Activated CD8-positive, alpha-beta memory T cell treated with anti-CD3 and anti-CD28 coated beads for 36 hours (primary cell): Measurements from ENCODE around the gene NINJ2. TPM values are rescaled to one million over a fixed set of nuclear protein-coding genes. Genes with fewer than 3 reads are reported as not detected.

Experiments used
- CTCF ChIA-PET: fragments of 350-600 bp; sonication (Branson Sonifier 250); formaldehyde crosslinking; loops from one replicate; lab custom pipeline; 2021; ENCODE audit warnings: antibody characterized with exemption; lab: Charles Lee
- POLR2A ChIA-PET: fragments of 350-600 bp; sonication (Branson Sonifier 250); formaldehyde crosslinking; loops from one replicate; lab custom pipeline; 2021; ENCODE audit warnings: antibody characterized with exemption; lab: Charles Lee
- total RNA-seq, 2 experiments: library from RNA; stranded (reverse); gene quantifications; one replicate each; pipeline ENCODE4 v1.2.3, GENCODE V29; 2021

The NINJ2 gene
- total RNA-seq, 2 experiments from 2014 or later = 2.1 to 2.3 TPM

GRCh38 chr12:538731-539539, 124.3 kb downstream of the NINJ2 start:
- CTCF ChIA-PET = interaction anchor here (0.5 to 8.7 kb wide), 9 partner anchors 9 to 1087 kb away, joined by 3 to 76 read pairs (median 4); no protein-coding TSS in a partner anchor
- POLR2A ChIA-PET = no interaction called here

- CTCF ChIA-PET = interaction anchor here (0.7 to 8.7 kb wide), 5 partner anchors 9 to 187 kb away, joined by 3 to 76 read pairs (median 6); no protein-coding TSS in a partner anchor
- POLR2A ChIA-PET = no interaction called here
Observed at GRCh38 chr12:537772-538171, 125.5 kb downstream of the NINJ2 start.

GRCh38 chr12:536751-537245, 126.4 kb downstream of the NINJ2 start:
- ChIA-PET POLR2A (no interaction called here), CTCF (interaction anchor here (0.9 to 4.2 kb wide), 3 partner anchors 11 to 84 kb away, joined by 3 to 32 read pairs (median 6); no protein-coding TSS in a partner anchor)

GRCh38 chr12:535396-535795, 127.8 kb downstream of the NINJ2 start:
- CTCF ChIA-PET = interaction anchor here (1.0 to 4.2 kb wide), 3 partner anchors 12 to 85 kb away, joined by 3 to 32 read pairs (median 6); no protein-coding TSS in a partner anchor
- POLR2A ChIA-PET = no interaction called here

GRCh38 chr12:534216-534615, 129.0 kb downstream of the NINJ2 start:
- CTCF ChIA-PET = interaction anchor here (1.4 kb wide), 1 partner anchor 80 kb away, joined by 4 read pairs; no protein-coding TSS in a partner anchor
- POLR2A ChIA-PET = no interaction called here

- POLR2A ChIA-PET = no interaction called here
- CTCF ChIA-PET = interaction anchor here (1.4 kb wide), 1 partner anchor 80 kb away, joined by 4 read pairs; no protein-coding TSS in a partner anchor
Observed at GRCh38 chr12:533718-534117, 129.5 kb downstream of the NINJ2 start.

GRCh38 chr12:532908-533565, 130.2 kb downstream of the NINJ2 start:
- ChIA-PET POLR2A (no interaction called here), CTCF (interaction anchor here (0.5 to 1.5 kb wide), 5 partner anchors 13 to 80 kb away, joined by 3 to 9 read pairs (median 4); no protein-coding TSS in a partner anchor)

GRCh38 chr12:531951-532585, 131.2 kb downstream of the NINJ2 start:
- POLR2A ChIA-PET = no interaction called here
- CTCF ChIA-PET = interaction anchor here (0.9 to 1.5 kb wide), 3 partner anchors 12 to 38 kb away, joined by 3 to 9 read pairs (median 5); no protein-coding TSS in a partner anchor

- POLR2A ChIA-PET = no interaction called here
Observed at GRCh38 chr12:530821-531220, 132.4 kb downstream of the NINJ2 start.

GRCh38 chr12:530308-530707, 132.9 kb downstream of the NINJ2 start:
- CTCF ChIA-PET = interaction anchor here (0.8 to 2.7 kb wide), 3 partner anchors 8 to 193 kb away, joined by 3 to 8 read pairs (median 6); no protein-coding TSS in a partner anchor
- POLR2A ChIA-PET = no interaction called here

More at GRCh38 chr12:530821-531220, 132.4 kb downstream of the NINJ2 start:
- CTCF ChIA-PET = interaction anchor here (0.8 to 2.7 kb wide), 2 partner anchors 78 to 193 kb away, joined by 3 to 8 read pairs; no protein-coding TSS in a partner anchor

- ChIA-PET POLR2A (no interaction called here), CTCF (interaction anchor here (1.9 kb wide), 1 partner anchor 20 kb away, joined by 10 read pairs; no protein-coding TSS in a partner anchor)
Observed at GRCh38 chr12:527729-528128, 135.5 kb downstream of the NINJ2 start.

GRCh38 chr12:527241-527640, 136.0 kb downstream of the NINJ2 start:
- ChIA-PET CTCF (interaction anchor here (1.2 to 1.9 kb wide), 2 partner anchors 20 to 75 kb away, joined by 4 to 10 read pairs; no protein-coding TSS in a partner anchor), POLR2A (no interaction called here)

- CTCF ChIA-PET = interaction anchor here (1.2 kb wide), 1 partner anchor 73 kb away, joined by 4 read pairs; no protein-coding TSS in a partner anchor
- POLR2A ChIA-PET = no interaction called here
Observed at GRCh38 chr12:526089-526488, 137.2 kb downstream of the NINJ2 start.

- POLR2A ChIA-PET = no interaction called here
- CTCF ChIA-PET = no interaction called here
Observed at GRCh38 chr12:524167-524951, 138.9 kb downstream of the NINJ2 start.

- ChIA-PET POLR2A (no interaction called here), CTCF (no interaction called here)
Observed at GRCh38 chr12:522692-523378, 140.4 kb downstream of the NINJ2 start.

GRCh38 chr12:520119-520518, 143.1 kb downstream of the NINJ2 start:
- ChIA-PET POLR2A (no interaction called here), CTCF (interaction anchor here (1.3 to 1.4 kb wide), 3 partner anchors 13 to 70 kb away, joined by 3 to 5 read pairs (median 3); no protein-coding TSS in a partner anchor)

GRCh38 chr12:517538-517937, 145.7 kb downstream of the NINJ2 start:
- POLR2A ChIA-PET = no interaction called here
- CTCF ChIA-PET = no interaction called here
